Effector CD4-positive, alpha-beta T cell (primary cell): Measurements from ENCODE around the gene NHLRC4.

Experiments used
- DNase-seq: peaks from one replicate; pipeline ENCODE4 v3.0.0-alpha.2; 2020

The NHLRC4 gene

GRCh38 chr16:568401-569258 is 1.8 kb downstream of the NHLRC4 start:
- no peak for DNase-seq

GRCh38 chr16:569445-570254 is 2.8 kb downstream of the NHLRC4 start, which contains the start of gene PIGQ:
TSS of gene PIGQ (plus strand) at chr16:569968. CDS start at chr16:574075, 4,107 bp downstream.
- DNase-seq = peak; percentile 51

- no peak for DNase-seq
Observed at GRCh38 chr16:572865-573650, 6.3 kb downstream of the NHLRC4 start.

- no peak for DNase-seq
Observed at GRCh38 chr16:574021-574760, 7.4 kb downstream of the NHLRC4 start.

- no peak for DNase-seq
Observed at GRCh38 chr16:575354-576196, 8.8 kb downstream of the NHLRC4 start.

- DNase-seq = no peak
Observed at GRCh38 chr16:576197-576822, 9.5 kb downstream of the NHLRC4 start.

GRCh38 chr16:576823-577201 is 10.0 kb downstream of the NHLRC4 start:
- no peak for DNase-seq

DNA sequence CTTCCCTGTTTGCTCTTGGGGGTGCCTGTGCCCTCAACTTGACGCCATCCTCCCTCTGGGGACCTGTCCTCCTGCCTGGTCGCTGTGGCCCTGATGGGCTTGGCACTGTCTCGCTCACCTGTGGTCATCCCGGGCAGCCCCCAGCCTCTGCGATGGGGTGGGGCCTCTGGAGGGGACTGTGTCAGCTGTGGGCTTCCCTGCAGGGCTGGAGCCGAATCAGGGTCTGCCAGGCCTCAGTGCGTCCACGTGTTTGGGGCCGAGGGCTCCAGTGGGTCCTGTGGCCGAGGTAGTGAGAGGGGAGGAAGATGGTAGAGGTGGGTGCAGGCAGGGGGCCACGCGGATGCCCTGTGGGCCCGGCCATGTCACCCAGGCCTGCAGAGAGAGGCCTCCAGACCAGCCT is 11.0 kb downstream of the NHLRC4 start:
- DNase-seq = no peak

DNA sequence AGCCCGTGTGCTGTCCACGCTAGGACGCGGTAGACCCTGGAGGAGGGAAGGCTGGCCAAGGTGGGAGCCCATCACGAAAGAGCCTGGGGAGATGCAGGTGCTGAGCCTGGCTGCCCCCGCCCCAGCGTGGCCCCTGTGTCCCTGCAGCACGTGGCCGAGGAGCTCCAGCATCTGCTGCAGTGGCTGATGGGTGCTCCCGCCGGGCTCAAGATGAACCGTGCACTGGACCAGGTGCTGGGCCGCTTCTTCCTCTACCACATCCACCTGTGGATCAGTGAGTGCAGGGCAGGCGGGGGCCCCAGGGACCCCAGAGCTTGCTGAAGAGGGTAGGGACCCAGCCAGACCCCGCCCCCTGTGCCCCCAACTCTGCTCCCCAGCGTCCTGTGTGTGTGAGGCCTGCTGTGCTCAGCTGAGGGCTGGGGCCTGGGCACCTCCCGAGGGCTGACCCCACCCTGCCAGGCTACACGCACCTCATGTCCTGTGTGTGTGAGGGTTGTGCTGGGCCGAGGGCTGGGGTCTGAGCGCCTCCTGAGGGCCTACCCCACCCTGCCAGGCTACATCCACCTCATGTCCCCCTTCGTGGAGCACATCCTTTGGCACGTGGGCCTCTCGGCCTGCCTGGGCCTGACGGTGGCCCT is 11.5 kb downstream of the NHLRC4 start:
- no peak for DNase-seq

- DNase-seq = peak; percentile 43
Observed at GRCh38 chr16:578870-579405, 12.1 kb downstream of the NHLRC4 start.

DNA sequence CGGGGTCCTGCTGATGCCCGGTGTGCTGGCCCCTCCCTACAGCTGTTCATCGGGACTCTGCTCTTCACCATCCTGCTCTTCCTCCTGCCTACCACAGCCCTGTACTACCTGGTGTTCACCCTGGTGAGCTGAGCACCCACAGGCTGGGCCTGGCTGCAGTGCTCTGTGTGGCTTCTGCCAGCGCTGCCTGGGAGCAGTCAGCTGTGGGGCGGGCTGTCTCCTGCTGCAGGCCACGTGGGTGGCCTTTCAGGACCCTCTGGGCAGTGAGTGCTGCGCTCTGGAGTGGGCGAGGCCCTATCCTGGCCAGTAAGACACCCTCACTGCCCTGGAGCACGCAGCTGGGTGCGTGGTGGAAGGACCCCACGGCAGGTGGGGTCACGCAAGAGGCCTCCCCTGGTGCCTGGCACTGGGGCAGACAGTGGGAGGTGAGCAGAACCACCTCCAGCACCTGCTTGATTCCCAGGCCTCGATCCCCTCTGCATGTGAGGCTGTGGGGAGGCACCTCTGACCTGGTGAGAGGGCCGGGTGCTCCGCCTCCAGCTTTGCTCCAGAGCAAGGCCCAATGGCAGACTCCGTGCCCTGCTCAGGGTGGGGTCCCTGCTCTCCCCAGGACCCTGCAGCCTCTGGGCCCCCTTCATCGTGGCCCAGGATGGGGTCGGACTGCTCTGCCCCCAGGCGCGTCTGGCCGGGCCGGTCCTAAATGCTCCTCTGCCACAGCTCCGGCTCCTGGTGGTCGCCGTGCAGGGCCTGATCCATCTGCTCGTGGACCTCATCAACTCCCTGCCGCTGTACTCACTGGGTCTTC is 13.5 kb downstream of the NHLRC4 start:
- no peak for DNase-seq

GRCh38 chr16:580946-581498 is 14.2 kb downstream of the NHLRC4 start:
- DNase-seq = no peak

DNA sequence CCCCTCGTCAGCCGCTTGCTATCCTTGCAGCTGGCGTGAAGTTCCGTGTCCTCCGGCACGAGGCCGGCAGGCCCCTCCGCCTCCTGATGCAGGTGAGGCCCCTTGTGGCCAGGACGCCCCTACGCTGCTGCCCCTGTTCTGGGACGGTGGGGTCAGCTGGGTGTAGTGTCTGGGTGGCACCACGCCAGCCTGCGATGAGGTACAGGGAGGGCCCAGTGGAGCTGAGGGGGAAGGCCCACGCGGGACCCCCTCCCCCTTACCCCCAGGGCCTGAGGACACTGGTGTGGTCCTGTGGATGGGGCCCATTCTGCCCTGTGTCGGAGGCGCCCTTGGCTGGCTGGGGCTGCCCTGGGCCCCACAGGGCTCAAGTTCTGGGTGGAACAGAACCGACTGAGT is 15.4 kb downstream of the NHLRC4 start:
- DNase-seq = no peak

DNA sequence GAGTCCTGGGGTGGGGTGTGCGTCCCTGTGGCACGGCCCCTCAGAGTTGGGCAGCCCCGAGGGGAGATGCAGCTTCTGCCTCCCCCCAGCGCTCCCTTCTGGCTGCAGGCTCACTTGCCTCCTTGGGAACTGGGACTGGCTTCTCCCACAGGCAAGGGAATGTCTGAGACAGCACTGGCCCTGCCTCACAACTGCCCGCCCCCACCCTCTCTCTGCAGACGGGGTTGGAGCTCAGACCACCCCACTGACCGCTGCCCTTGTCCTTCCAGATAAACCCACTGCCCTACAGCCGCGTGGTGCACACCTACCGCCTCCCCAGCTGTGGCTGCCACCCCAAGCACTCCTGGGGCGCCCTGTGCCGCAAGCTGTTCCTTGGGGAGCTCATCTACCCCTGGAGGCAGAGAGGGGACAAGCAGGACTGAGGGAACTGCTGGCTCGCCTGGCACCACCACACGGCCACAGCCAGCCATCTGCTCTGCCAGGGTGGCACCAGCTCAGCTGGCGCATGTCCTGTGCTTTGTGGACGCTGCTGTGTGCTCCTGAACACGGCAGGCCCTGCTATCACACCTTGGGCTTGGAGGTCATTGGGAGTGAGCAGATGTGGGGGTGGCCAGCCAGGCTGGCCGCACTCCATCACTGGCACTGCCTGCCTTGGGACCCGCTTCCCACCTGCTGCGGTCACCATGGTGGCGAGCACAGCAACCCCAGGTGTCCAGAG is 16.0 kb downstream of the NHLRC4 start:
- no peak for DNase-seq

DNA sequence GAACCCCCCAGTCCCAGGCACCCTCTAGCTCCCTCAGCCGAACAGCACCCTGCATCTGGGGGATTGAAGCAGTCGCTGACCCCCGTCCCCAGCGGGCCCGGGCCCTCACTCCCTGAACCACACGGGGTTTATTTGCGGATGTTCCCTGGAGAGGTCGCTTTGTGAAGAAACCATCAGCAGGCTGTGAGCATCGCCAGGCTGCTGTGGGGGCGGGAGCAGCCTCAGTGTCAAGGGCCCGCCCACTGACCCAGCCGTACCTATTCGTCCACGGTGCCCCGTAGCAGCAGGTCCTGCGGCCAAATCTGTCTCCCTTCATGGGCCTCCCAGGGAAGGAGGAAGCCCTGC is 16.6 kb downstream of the NHLRC4 start:
- no peak for DNase-seq

GRCh38 chr16:583815-584591 is 17.2 kb downstream of the NHLRC4 start:
- no peak for DNase-seq

DNA sequence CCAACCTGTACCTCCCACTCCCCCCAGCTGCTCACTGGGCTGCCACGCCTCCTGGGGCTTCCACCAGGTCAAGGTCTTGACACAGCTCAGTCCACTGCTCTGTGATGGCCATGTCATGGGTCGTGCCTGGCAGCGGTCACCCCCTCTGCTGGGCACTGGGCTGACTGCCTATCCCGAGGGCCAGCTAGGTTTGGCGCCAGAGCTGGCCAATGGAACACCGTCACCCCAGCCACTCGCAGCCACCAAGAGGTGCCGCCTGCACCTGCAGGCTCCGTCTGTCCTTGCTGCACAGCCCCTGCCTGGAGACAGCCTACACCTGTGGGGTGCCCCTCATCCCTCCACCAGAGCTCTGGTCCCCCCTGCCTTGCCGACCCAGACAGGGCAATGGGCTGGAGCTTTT is 18.5 kb downstream of the NHLRC4 start:
- no peak for DNase-seq
